MM.1S (cell line): ENCODE results near the gene NDEL1.

Experiments used
- DNase-seq: peaks from one replicate; pipeline ENCODE4 v3.0.0-alpha.2; 2015
- H2AFZ ChIP-seq: fragments of 300-600 bp; sonication (generic); 2 replicates; pipeline ENCODE4 v1.6.0; 2016; ENCODE audit warnings: antibody characterized with exemption, low read length
- H3F3A ChIP-seq: fragments of 300-600 bp; sonication (generic); 2 replicates; pipeline ENCODE4 v1.6.1; 2016; ENCODE audit warnings: mild to moderate bottlenecking, antibody characterized with exemption, low read length, moderate library complexity, mixed read lengths; ENCODE audit not compliant: insufficient read depth
- H3K27ac ChIP-seq: fragments of 300-600 bp; sonication (generic); 2 replicates; pipeline ENCODE4 v1.5.1; 2016; ENCODE audit warnings: mild to moderate bottlenecking, low read length
- H3K27me3 ChIP-seq: fragments of 300-600 bp; sonication (generic); replicated peaks from 2 replicates; pipeline ENCODE4 v1.6.0; 2016; ENCODE audit warnings: low read length; ENCODE audit not compliant: insufficient read depth
- H3K36me3 ChIP-seq: fragments of 300-600 bp; sonication (generic); replicated peaks from 2 replicates; pipeline ENCODE4 v1.6.1; 2016; ENCODE audit warnings: mild to moderate bottlenecking, low read length, mixed read lengths; ENCODE audit not compliant: insufficient read depth
- H3K4me1 ChIP-seq: fragments of 300-600 bp; sonication (generic); 2 replicates; pipeline ENCODE4 v1.6.1; 2016; ENCODE audit warnings: low read length, mixed read lengths
- H3K4me2 ChIP-seq: fragments of 300-600 bp; sonication (generic); 2 replicates; pipeline ENCODE4 v1.6.0; 2016; ENCODE audit warnings: low read depth, low read length
- H3K4me3 ChIP-seq: fragments of 300-600 bp; sonication (generic); 2 replicates; pipeline ENCODE4 v1.5.1; 2016; ENCODE audit warnings: low read length, mixed read lengths
- H3K79me2 ChIP-seq: fragments of 300-600 bp; sonication (generic); 2 replicates; pipeline ENCODE4 v1.6.1; 2016; ENCODE audit warnings: mixed run types, low read length, mixed read lengths
- H3K9ac ChIP-seq: fragments of 300-600 bp; sonication (generic); 2 replicates; pipeline ENCODE4 v1.6.1; 2016; ENCODE audit warnings: low read length, mixed read lengths
- H3K9me2 ChIP-seq: fragments of 300-600 bp; sonication (generic); replicated peaks from 2 replicates; pipeline ENCODE4 v1.6.1; 2016; ENCODE audit warnings: mild to moderate bottlenecking, low read length, mixed read lengths; ENCODE audit not compliant: insufficient read depth
- H3K9me3 ChIP-seq: fragments of 300-600 bp; sonication (generic); replicated peaks from 2 replicates; pipeline ENCODE4 v1.6.1; 2016; ENCODE audit warnings: mild to moderate bottlenecking, low read length, mixed read lengths; ENCODE audit not compliant: insufficient read depth
- H4K20me1 ChIP-seq: fragments of 300-600 bp; sonication (generic); 2 replicates; pipeline ENCODE4 v1.6.1; 2016; ENCODE audit warnings: mild to moderate bottlenecking, low read length, moderate library complexity, mixed read lengths; ENCODE audit not compliant: insufficient read depth
- CTCF ChIP-seq: fragments of 300-600 bp; sonication (generic); IDR thresholded peaks from 2 replicates; pipeline ENCODE4 v1.5.1; 2016; ENCODE audit warnings: antibody characterized with exemption, low read length, mixed read lengths
- EZH2 ChIP-seq: fragments of 300-600 bp; sonication (generic); optimal IDR thresholded peaks from 2 replicates; pipeline ENCODE3; 2017; ENCODE audit warnings: low read depth, mild to moderate bottlenecking, antibody characterized with exemption, low read length, mixed read lengths
- EZH2phosphoT487 ChIP-seq: fragments of 300-600 bp; sonication (generic); IDR thresholded peaks from 2 replicates; pipeline ENCODE4 v1.6.1; 2018; ENCODE audit warnings: antibody characterized with exemption, low read length

The NDEL1 gene

GRCh38 chr17:8391711-8392110 lies 44.0 kb upstream of the NDEL1 start:
- Histone ChIP-seq H3K4me1 (0 out of 2 replicates have a peak, but pooled peaks cover 7% of the 10 kb centered on the region), H3F3A (no peaks in the 10 kb centered on the region), H3K4me3 (no peak overlapping the region), H2AFZ (no peak overlapping the region), H4K20me1 (no peaks in the 10 kb centered on the region), H3K79me2 (no peaks in the 10 kb centered on the region), H3K4me2 (no peak overlapping the region), H3K36me3 (no peaks in the 10 kb centered on the region), H3K27me3 (peaks cover 22% of the 10 kb centered on the region), H3K9me2 (no peaks in the 10 kb centered on the region), H3K9me3 (no peaks in the 10 kb centered on the region), H3K9ac (no peak overlapping the region), H3K27ac (no peak overlapping the region)
- DNase-seq = no peak
- TF ChIP-seq EZH2 (no peak), EZH2phosphoT487 (no peak), CTCF (no peak)

- DNase-seq = no peak
- H3K9me2 ChIP-seq = no peaks in the 10 kb centered on the region
- no peak overlapping the region for H2AFZ ChIP-seq
- H4K20me1 ChIP-seq = no peaks in the 10 kb centered on the region
- no peak overlapping the region for H3K4me2 ChIP-seq
- H3F3A ChIP-seq = no peaks in the 10 kb centered on the region
- no peaks in the 10 kb centered on the region for H3K9me3 ChIP-seq
- 0 out of 2 replicates have a peak, but pooled peaks cover 7% of the 10 kb centered on the region for H3K4me1 ChIP-seq
- H3K27ac ChIP-seq = no peak overlapping the region
- H3K4me3 ChIP-seq = no peak overlapping the region
- no peaks in the 10 kb centered on the region for H3K79me2 ChIP-seq
- TF ChIP-seq CTCF (no peak), EZH2phosphoT487 (no peak), EZH2 (no peak)
- H3K27me3 ChIP-seq = peaks cover 23% of the 10 kb centered on the region
- no peak overlapping the region for H3K9ac ChIP-seq
- no peaks in the 10 kb centered on the region for H3K36me3 ChIP-seq
These were observed 43.4 kb upstream of the NDEL1 start for GRCh38 chr17:8392274-8392673.

- Histone ChIP-seq H3K79me2 (no peaks in the 10 kb centered on the region), H4K20me1 (no peaks in the 10 kb centered on the region), H3K27me3 (peaks cover 23% of the 10 kb centered on the region), H3F3A (no peaks in the 10 kb centered on the region), H3K36me3 (no peaks in the 10 kb centered on the region), H3K4me2 (no peak overlapping the region), H3K4me3 (no peak overlapping the region), H3K9ac (no peak overlapping the region), H3K4me1 (0 out of 2 replicates have a peak, but pooled peaks cover 7% of the 10 kb centered on the region), H2AFZ (0 out of 2 replicates have a peak overlapping the region, but pooled peaks have one; percentile 30), H3K27ac (no peak overlapping the region), H3K9me2 (no peaks in the 10 kb centered on the region), H3K9me3 (no peaks in the 10 kb centered on the region)
- TF ChIP-seq EZH2 (no peak), EZH2phosphoT487 (no peak), CTCF (no peak)
- no peak for DNase-seq
These were observed 42.8 kb upstream of the NDEL1 start for GRCh38 chr17:8392674-8393469.
